ENCODE measurements around the gene KCNA1. TPM values are rescaled to one million over a fixed set of nuclear protein-coding genes. Genes with fewer than 3 reads are reported as not detected.

Gene KCNA1
- total RNA-seq, 1 experiment from 2014 or later: not detected

DNA sequence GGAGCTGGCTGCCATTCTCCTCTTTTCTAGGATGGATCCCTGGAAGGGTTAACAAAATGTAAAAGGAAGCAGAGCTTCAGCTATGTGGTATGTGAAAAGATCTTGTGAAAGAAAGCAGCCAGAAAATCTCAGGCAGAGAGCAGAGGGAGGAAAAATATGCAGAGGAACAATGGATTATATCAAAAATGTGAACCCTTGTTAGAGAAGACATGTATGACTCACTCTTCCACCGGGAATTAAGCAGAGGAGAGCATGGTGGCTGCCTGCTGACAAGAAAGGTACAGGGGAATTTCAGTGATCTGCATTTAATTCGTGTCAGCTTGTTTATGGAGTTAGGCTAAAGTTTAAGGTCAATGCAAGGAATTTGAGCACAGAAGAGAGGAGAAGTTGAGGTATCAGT lies 46.3 kb downstream of the KCNA1 start:
- Histone ChIP-seq H3K9me2 (ENCODE audit: insufficient read depth) (no peaks in the 10 kb centered on the region), H3K79me2 (ENCODE audit: insufficient read depth, low read length) (no peaks in the 10 kb centered on the region), H3K36me3 (ENCODE audit: control insufficient read depth in 1 of 2, insufficient read depth in 2 of 2, low read length in 2 of 2) (no peaks in the 10 kb centered on the region), H3K4me2 (ENCODE audit: low read length) (no peak overlapping the region), H3K9ac (ENCODE audit: low read length) (no peak overlapping the region), H4K20me1 (ENCODE audit: insufficient read depth) (no peaks in the 10 kb centered on the region), H3K9me3 (ENCODE audit: control insufficient read depth in 1 of 2, insufficient read depth in 1 of 2, low read depth in 1 of 2, low read length in 2 of 2) (no peaks in the 10 kb centered on the region), H3K4me1 (ENCODE audit: control insufficient read depth in 1 of 2, insufficient read depth in 2 of 2, low read length in 2 of 2) (no peaks in the 10 kb centered on the region), H3K27me3 (ENCODE audit: insufficient read depth, low read length) (peaks cover 82% of the 10 kb centered on the region), H2AFZ (ENCODE audit: low read depth, low read length, poor library complexity, severe bottlenecking) (no peak overlapping the region), H3K27ac (ENCODE audit: low read depth, low read length) (no peak overlapping the region), H3K4me3 (replicated peaks in 1 of 2; ENCODE audit: low read depth in 1 of 2, low read length in 2 of 2) (no peak overlapping the region)
- BruUV-seq (replicated peaks): no TSS peak
- DNase-seq (ENCODE audit: low read depth, low spot score): no peak
- no peak for ATAC-seq
- TF ChIP-seq EZH2phosphoT487 (IDR thresholded peaks at IDR 0.05; ENCODE audit: borderline replicate concordance) (no peak), ZFX (IDR thresholded peaks at IDR 0.05) (no peak), JUND (IDR thresholded peaks at IDR 0.05) (no peak), TCF7L2 (IDR thresholded peaks at IDR 0.05; ENCODE audit: borderline replicate concordance, extremely low read depth, insufficient read depth, insufficient read length) (no peak), FOSL1 (IDR thresholded peaks at IDR 0.05; ENCODE audit: low read depth) (no peak), ZNF274 (IDR thresholded peaks at IDR 0.05; ENCODE audit: low read depth, low read length) (no peak), CEBPB (IDR thresholded peaks at IDR 0.05; ENCODE audit: low read depth) (no peak)
- TF ChIP-seq, protein P1, sequence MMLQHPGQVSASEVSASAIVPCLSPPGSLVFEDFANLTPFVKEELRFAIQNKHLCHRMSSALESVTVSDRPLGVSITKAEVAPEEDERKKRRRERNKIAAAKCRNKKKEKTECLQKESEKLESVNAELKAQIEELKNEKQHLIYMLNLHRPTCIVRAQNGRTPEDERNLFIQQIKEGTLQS (IDR thresholded peaks at IDR 0.05): no peak
- ChIA-PET CTCF (no interaction called here), POLR2A (no interaction called here), RAD21 (ENCODE audit: low non-redundant PET in 1 of 2, low total read pairs in 2 of 2, uncharacterized antibody in 2 of 2, unreplicated experiment in 2 of 2) (no interaction called here)
- intact Hi-C loops (cut with micrococcal nuclease): no loop called here

DNA sequence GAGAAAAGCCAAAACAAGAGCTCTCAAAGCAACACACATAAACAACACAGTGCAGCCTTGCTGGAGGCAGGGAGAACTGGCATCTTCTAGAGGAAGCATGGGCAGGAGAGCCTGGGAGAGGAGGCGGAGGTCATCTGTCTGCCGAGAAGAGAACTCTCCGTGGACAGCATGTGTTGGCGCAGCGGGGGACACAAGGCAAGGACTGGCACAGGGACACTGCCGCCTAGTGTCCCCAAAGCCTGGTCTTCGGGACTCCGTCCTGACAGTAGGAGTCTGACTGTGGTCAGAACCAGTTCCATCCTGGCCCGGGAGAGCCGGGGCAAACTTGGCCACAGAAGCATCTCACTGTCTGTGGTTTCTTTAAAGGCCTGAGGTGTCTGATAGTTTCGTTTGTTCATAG lies 47.3 kb downstream of the KCNA1 start:
- ATAC-seq (no peak), DNase-seq (ENCODE audit: low read depth, low spot score) (no peak)
- no peak overlapping the region for H3K4me3 ChIP-seq (replicated peaks in 1 of 2; ENCODE audit: low read depth in 1 of 2, low read length in 2 of 2)
- H3K27ac ChIP-seq (ENCODE audit: low read depth, low read length): no peak overlapping the region
- no peak overlapping the region for H3K4me2 ChIP-seq (ENCODE audit: low read length)
- ChIA-PET RAD21 (ENCODE audit: low non-redundant PET in 1 of 2, low total read pairs in 2 of 2, uncharacterized antibody in 2 of 2, unreplicated experiment in 2 of 2) (no interaction called here), CTCF (no interaction called here), POLR2A (no interaction called here)
- no peak overlapping the region for H3K9ac ChIP-seq (ENCODE audit: low read length)
- H2AFZ ChIP-seq (ENCODE audit: low read depth, low read length, poor library complexity, severe bottlenecking): no peak overlapping the region
- BruUV-seq (replicated peaks): no TSS peak
- H3K79me2 ChIP-seq (ENCODE audit: insufficient read depth, low read length): no peaks in the 10 kb centered on the region
- H3K4me1 ChIP-seq (ENCODE audit: control insufficient read depth in 1 of 2, insufficient read depth in 2 of 2, low read length in 2 of 2): no peaks in the 10 kb centered on the region
- no peak for TF ChIP-seq JUND (IDR thresholded peaks at IDR 0.05)
- TF ChIP-seq EZH2 (IDR thresholded peaks at IDR 0.05): no peak
- TF ChIP-seq RAD21 (IDR thresholded peaks at IDR 0.05; ENCODE audit: low read depth): no peak
- TF ChIP-seq, protein P2, sequence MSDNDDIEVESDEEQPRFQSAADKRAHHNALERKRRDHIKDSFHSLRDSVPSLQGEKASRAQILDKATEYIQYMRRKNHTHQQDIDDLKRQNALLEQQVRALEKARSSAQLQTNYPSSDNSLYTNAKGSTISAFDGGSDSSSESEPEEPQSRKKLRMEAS (IDR thresholded peaks at IDR 0.05): no peak
- no peak for TF ChIP-seq SP1 (IDR thresholded peaks at IDR 0.05; ENCODE audit: low read depth)
- TF ChIP-seq EZH2phosphoT487 (IDR thresholded peaks at IDR 0.05; ENCODE audit: borderline replicate concordance): no peak
- TF ChIP-seq CBX3 (IDR thresholded peaks at IDR 0.05; ENCODE audit: low read depth): no peak
- no peak for TF ChIP-seq EGR1 (IDR thresholded peaks at IDR 0.05; ENCODE audit: low read depth)
- TF ChIP-seq YY1 (IDR thresholded peaks at IDR 0.05; ENCODE audit: extremely low read depth, insufficient replicate concordance, low read depth, low read length): no peak
- no peak for TF ChIP-seq ZFX (IDR thresholded peaks at IDR 0.05)
- no peak for TF ChIP-seq POLR2A (IDR thresholded peaks at IDR 0.05; ENCODE audit: borderline replicate concordance, extremely low read depth, insufficient read depth, insufficient read length)
- no peak for TF ChIP-seq FOSL1 (IDR thresholded peaks at IDR 0.05; ENCODE audit: low read depth)
- TF ChIP-seq POLR2AphosphoS5 (IDR thresholded peaks at IDR 0.05; ENCODE audit: low read depth, low read length): no peak
- TF ChIP-seq, protein P1 (IDR thresholded peaks at IDR 0.05): no peak
- no peak for TF ChIP-seq TCF7L2 (IDR thresholded peaks at IDR 0.05; ENCODE audit: borderline replicate concordance, extremely low read depth, insufficient read depth, insufficient read length)
- TF ChIP-seq SRF (IDR thresholded peaks at IDR 0.05; ENCODE audit: low read depth): no peak
- TF ChIP-seq, protein P3, sequence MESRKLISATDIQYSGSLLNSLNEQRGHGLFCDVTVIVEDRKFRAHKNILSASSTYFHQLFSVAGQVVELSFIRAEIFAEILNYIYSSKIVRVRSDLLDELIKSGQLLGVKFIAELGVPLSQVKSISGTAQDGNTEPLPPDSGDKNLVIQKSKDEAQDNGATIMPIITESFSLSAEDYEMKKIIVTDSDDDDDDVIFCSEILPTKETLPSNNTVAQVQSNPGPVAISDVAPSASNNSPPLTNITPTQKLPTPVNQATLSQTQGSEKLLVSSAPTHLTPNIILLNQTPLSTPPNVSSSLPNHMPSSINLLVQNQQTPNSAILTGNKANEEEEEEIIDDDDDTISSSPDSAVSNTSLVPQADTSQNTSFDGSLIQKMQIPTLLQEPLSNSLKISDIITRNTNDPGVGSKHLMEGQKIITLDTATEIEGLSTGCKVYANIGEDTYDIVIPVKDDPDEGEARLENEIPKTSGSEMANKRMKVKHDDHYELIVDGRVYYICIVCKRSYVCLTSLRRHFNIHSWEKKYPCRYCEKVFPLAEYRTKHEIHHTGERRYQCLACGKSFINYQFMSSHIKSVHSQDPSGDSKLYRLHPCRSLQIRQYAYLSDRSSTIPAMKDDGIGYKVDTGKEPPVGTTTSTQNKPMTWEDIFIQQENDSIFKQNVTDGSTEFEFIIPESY (IDR thresholded peaks at IDR 0.05; ENCODE audit: extremely low read depth, insufficient replicate concordance, low read length): no peak
- intact Hi-C loops (cut with micrococcal nuclease): no loop called here
- no peaks in the 10 kb centered on the region for H3K36me3 ChIP-seq (ENCODE audit: control insufficient read depth in 1 of 2, insufficient read depth in 2 of 2, low read length in 2 of 2)
- H3K9me2 ChIP-seq (ENCODE audit: insufficient read depth): no peaks in the 10 kb centered on the region
- peaks cover 81% of the 10 kb centered on the region for H3K27me3 ChIP-seq (ENCODE audit: insufficient read depth, low read length)
- no peaks in the 10 kb centered on the region for H3K9me3 ChIP-seq (ENCODE audit: control insufficient read depth in 1 of 2, insufficient read depth in 1 of 2, low read depth in 1 of 2, low read length in 2 of 2)
- no peaks in the 10 kb centered on the region for H4K20me1 ChIP-seq (ENCODE audit: insufficient read depth)
